Left renal pelvis (tissue), 4 donors: ENCODE results near the gene AGRN. TPM values are rescaled to one million over a fixed set of nuclear protein-coding genes. Genes with fewer than 3 reads are reported as not detected.
"Not testable (repeated sequence)": the region's sequence is repeated elsewhere in the genome, so short reads cannot be mapped to it uniquely, and the experiment has no call there.

Experiments
- DNase-seq, 4 donors: peaks; one replicate each; pipeline ENCODE4 v3.0.0-alpha.2; 2013; ENCODE audit warnings: low read depth in 4 of 4, low spot score in 3 of 4
- polyA plus RNA-seq, 4 donors: library from polyadenylated mRNA; unstranded; fragments of 120-200 nt; gene quantifications; one replicate each; pipeline ENCODE4 v1.2.1, GENCODE V29; 2013; ENCODE audit not compliant: insufficient read length in 4 of 4

The AGRN gene
- polyA plus RNA-seq, 4 donors: 60.6 to 306 (median 204) TPM

GRCh38 chr1:1063261-1063944 is 43.5 kb downstream of the AGRN start:
- DNase-seq: no peak

GRCh38 chr1:1063945-1064831 is 44.3 kb downstream of the AGRN start:
- no peak for DNase-seq

- DNase-seq: no peak
Observed at GRCh38 chr1:1065265-1065939, 45.5 kb downstream of the AGRN start.

- DNase-seq: not testable (repeated sequence)
Observed at GRCh38 chr1:1065940-1066304, 46.0 kb downstream of the AGRN start.

GRCh38 chr1:1066403-1067283 is 46.7 kb downstream of the AGRN start:
- no peak for DNase-seq

- no peak for DNase-seq
Observed at GRCh38 chr1:1067284-1067859, 47.5 kb downstream of the AGRN start.

- DNase-seq: no peak
Observed at GRCh38 chr1:1067860-1068516, 48.1 kb downstream of the AGRN start.

GRCh38 chr1:1068517-1069055 is 48.7 kb downstream of the AGRN start:
- no peak for DNase-seq

GRCh38 chr1:1069056-1069710 is 49.3 kb downstream of the AGRN start:
- no peak for DNase-seq

GRCh38 chr1:1069711-1070676 is 50.1 kb downstream of the AGRN start:
- DNase-seq: no peak

- DNase-seq: no peak
Observed at GRCh38 chr1:1071486-1072298, 51.8 kb downstream of the AGRN start.

GRCh38 chr1:1072299-1072848 is 52.5 kb downstream of the AGRN start:
- no peak for DNase-seq

- no peak for DNase-seq
Observed at GRCh38 chr1:1072849-1073742, 53.2 kb downstream of the AGRN start.

GRCh38 chr1:1073743-1074587 is 54.0 kb downstream of the AGRN start, which contains the start of gene RNF223:
Gene RNF223 (minus strand): TSS chr1:1074306. CDS start chr1:1072566, 1,740 bp downstream.
- DNase-seq: no peak
